Kasumi-1 (cell line): Measurements from ENCODE around the gene CASP4.
A peak's percentile ranks its signal among the peaks of the same experiment; 100 is the strongest.
"Not testable (repeated sequence)": the region's sequence is repeated elsewhere in the genome, so short reads cannot be mapped to it uniquely, and the experiment has no call there.

ENCODE experiments used
- DNase-seq, 2 experiments: peaks; one replicate each; lab custom pipeline; 2025; lab: John Stamatoyannopoulos, UW

Gene CASP4

GRCh38 chr11:104968355-104968855 is at the start of gene CASP4:
Gene CASP4, minus strand, starts transcription at chr11:104968574. Its CDS starts 49 bp downstream, at chr11:104968525.
- peak; percentile 67 to 70 for DNase-seq

- no peak for DNase-seq
These were observed 39.1 kb upstream of the CASP4 start for GRCh38 chr11:105007463-105007862.

DNA sequence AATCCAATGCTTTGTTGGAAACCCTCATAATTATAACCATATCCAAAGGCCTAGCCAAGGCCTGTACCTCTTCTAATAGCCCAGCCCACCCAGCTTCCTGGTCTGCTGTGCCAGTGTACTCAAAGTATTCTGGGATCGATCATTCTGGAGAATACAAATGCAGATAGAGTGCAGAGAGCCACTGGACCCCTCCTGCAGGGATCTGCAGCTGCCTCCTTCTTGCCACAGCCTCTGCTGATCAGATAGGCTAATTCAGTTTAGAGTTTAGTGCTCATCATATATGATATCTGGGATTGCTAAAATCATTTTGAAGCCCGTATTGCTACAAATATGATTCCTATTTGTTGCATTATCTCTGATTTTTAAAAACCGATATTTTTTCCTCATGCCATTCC is 37.1 kb upstream of the CASP4 start:
- no peak for DNase-seq

DNA sequence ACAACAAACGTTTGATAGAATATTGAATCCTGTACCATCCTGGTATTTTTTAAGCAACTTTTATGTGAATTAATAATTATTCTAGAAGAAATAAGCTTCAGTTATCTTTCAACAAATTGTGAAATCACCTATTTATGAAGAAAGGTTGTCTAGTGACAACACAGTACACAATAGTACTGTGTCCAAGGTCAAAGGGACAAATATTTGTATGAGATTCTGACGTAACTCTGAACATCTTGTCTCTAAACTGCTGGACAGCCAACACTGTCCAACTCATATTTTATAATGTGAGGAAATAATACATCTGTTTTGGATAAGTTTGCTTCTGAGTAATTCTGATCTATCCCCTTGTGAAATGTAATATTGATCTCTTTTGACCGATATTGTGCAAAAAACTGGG is 35.6 kb upstream of the CASP4 start:
- DNase-seq, result no peak

DNA sequence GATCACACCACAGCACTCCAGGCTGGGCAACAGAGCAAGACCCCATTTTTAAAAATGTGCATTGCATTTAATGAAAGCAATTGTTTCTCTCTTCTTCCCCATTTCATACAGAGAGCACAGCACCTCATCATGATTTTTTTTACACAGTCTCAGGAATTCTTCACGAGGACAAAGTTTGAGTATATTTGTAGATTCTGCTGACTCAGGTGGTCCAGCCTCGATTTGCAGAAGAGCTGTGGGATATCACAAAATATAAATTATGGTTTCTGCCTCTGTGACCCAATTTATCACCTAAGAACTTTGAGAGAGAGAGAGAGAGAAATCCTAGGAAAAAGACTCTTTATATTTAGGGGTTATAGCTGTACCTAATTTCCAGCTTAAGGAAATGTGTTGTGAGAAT is 34.8 kb upstream of the CASP4 start:
- DNase-seq, result no peak

GRCh38 chr11:105000797-105001196 is 32.4 kb upstream of the CASP4 start:
- DNase-seq, result peak; percentile 18 to 37

GRCh38 chr11:105000167-105000566 is 31.8 kb upstream of the CASP4 start:
- no peak for DNase-seq

GRCh38 chr11:104999721-105000120 is 31.3 kb upstream of the CASP4 start:
- DNase-seq, result no peak

DNA sequence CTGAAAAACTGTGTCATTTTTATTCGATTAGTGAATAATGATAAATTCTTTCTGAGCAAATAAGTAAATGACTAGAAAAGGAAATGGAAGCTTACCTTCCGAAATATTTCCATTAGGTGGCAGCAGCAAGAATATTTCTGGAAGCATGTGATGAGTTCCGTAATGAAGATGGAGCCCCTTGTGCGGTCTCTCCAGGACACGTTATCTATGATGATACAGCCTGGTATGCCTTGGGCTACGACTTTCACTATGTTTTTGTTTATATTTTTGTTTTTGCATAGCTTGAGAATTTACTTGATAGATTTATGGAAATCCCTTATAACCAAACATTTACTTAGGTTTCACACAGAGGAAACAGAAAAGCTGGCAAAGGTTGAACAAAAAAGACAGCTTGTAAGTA is 28.9 kb upstream of the CASP4 start:
- peak in 1 of 2 experiments; percentile 2 for DNase-seq

DNA sequence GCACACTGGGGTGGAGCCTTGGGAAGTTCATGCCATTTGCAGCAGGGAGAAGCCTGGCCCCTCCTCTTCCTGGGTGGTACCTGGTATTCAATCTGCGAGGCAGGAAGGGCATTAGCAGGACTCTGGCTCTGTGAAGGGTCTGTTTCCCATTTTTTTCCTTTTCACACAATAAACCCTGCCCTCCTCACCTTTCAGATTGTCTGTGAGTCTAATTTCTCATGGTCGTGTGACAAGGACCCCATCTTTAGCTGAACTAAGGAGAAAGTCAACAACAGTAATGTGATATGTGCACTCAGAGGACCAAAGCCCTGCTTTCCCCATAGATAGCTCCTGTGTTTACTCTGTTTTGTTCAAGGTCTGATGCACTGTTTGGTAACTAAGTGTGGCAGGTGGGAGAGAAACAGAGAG is 26.6 kb upstream of the CASP4 start:
- DNase-seq, result no peak

DNA sequence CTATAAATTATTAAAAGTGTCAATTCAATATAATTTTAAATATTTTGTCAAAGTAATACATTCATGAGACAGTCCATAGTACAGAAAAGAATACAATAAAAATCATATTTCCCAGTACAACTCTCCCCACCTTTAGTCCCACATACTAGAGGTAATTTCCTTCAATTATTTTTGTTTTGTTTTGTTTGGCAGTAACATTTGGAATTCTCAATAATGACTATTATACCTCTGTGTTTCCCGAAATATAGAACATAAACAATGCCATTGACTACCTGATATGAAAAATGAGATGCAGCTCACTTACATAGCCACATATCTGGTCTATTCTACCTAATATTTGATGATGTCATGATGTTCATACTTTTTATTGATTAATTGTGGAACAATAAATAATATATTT is 24.4 kb upstream of the CASP4 start:
- DNase-seq, result no peak

GRCh38 chr11:104991994-104992393 is 23.6 kb upstream of the CASP4 start:
- no peak for DNase-seq

DNA sequence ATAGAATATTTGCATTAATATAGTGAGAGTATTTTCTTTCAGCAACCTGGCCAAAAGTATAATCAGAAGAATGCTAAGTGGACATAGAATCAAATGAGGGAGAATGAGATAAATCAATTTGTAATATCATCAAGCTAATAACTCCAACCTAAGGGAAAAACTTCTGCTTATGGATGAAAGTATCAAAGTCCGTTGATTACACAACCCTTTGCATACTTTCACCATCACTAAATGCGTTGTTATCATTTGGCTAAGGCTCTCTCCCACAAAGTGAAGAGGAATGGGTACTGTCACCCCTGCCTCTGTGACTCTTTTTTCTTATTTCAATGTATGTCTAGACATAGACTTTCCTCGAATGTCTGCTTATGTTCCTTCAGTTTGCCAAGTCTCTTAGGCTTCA is 16.4 kb upstream of the CASP4 start:
- DNase-seq, result no peak

- no peak for DNase-seq
These were observed 11.5 kb upstream of the CASP4 start for GRCh38 chr11:104979839-104980238.

- DNase-seq, result no peak
These were observed 5.2 kb upstream of the CASP4 start for GRCh38 chr11:104973616-104974015.

DNA sequence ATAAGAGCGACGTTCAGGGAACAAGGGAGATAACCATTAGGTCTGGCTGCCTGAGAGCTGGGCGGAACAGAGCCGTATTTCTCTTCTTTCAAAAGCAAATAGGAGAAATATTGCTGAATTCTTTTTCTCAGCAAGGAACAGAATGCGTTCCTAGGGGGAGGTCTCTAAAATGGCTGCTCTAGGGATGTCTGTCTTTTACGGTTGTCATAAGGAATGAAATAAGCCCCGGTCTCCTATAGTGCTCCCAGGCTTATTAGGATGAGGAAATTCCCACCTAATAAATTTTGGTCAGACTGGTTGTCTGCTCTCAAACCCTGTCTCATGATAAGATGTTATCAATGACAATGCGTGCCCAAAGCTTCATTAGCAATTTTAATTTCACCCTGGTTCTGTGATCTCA is 4.5 kb upstream of the CASP4 start:
- not testable (repeated sequence) for DNase-seq

DNA sequence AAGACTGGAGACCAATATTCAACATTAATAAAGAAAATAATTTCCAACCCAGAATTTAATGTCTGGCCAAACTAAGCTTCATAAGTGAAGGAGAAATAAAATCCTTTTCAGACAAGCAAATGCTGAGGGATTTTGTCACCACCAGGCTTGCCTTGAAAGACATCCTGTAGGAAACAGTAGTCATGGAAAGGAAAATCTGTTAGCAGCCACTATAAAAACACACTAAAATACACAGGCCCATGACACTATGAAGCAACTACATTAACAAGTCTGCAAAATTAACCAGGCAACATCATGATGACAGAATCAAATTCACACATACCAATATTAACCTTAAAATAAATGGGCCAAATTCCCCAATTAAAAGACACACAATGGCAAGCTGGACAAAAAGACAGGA is 2.4 kb upstream of the CASP4 start:
- no peak for DNase-seq

- no peak for DNase-seq
These were observed 742 bp upstream of the CASP4 start for GRCh38 chr11:104968856-104969776.

- no peak for DNase-seq
These were observed 630 bp downstream of the CASP4 start for GRCh38 chr11:104967534-104968354.

GRCh38 chr11:104965735-104966134 is 2.6 kb downstream of the CASP4 start:
- no peak for DNase-seq

- DNase-seq, result no peak
These were observed 4.1 kb downstream of the CASP4 start for GRCh38 chr11:104964247-104964646.

DNA sequence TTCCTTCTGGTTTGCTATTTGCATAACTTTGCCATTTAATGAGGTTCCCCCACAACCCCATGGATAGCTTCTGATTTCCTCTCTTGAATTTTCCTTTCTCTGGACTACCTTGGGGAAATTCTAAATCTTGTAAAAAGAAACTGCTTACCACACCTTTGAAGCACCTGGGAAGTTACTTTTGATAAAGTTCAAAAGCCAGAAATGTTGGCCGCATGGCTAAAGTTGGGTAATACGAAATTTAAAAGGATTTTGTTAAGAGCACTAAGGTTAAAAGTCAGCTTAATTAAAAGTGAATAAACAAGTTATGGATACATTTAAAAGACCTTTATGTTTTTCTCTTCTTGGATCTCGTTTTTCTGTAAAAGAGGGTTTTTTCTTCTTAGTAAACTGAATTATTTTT is 5.5 kb downstream of the CASP4 start:
- DNase-seq, result no peak

DNA sequence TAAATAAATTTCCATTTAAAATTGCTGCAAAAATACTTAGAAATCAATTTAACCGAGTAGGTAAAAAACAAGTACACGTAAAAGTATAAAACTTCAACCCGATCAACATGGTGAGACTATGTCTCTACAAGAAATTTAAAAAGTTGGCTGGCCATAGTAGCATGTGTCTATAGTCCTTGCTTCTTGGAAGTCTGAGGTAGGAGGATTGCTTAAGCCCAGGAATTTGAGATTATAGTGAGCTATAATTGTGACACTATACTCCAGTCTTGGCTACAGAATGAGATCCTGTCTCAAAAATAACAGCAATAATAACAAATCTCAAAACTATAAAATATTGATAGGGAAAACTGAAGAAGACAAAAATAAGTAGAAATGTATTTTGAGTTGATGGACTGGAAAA is 11.1 kb downstream of the CASP4 start:
- no peak for DNase-seq
